Measurements from ENCODE around the gene ZNF761.
"Not testable (repeated sequence)": the region's sequence is repeated elsewhere in the genome, so short reads cannot be mapped to it uniquely, and the experiment has no call there.

- not testable (repeated sequence) for TF ChIP-seq CTCF (IDR thresholded peaks at IDR 0.05; ENCODE audit: low read length); EZH2phosphoT487 (IDR thresholded peaks at IDR 0.05; ENCODE audit: low read length); EZH2 (optimal IDR thresholded peaks at IDR 0.05; ENCODE audit: low read depth, low read length)
Measured at GRCh38 chr19:53443809-53444208, 12.0 kb downstream of the ZNF761 start.
